ENCODE data around the gene PCDHB7. TPM values are rescaled to one million over a fixed set of nuclear protein-coding genes. Genes with fewer than 3 reads are reported as not detected.
"Not testable (repeated sequence)": the region's sequence is repeated elsewhere in the genome, so short reads cannot be mapped to it uniquely, and the experiment has no call there.

Gene PCDHB7
- total RNA-seq, 1 experiment from 2014 or later, result 0.17 TPM

DNA sequence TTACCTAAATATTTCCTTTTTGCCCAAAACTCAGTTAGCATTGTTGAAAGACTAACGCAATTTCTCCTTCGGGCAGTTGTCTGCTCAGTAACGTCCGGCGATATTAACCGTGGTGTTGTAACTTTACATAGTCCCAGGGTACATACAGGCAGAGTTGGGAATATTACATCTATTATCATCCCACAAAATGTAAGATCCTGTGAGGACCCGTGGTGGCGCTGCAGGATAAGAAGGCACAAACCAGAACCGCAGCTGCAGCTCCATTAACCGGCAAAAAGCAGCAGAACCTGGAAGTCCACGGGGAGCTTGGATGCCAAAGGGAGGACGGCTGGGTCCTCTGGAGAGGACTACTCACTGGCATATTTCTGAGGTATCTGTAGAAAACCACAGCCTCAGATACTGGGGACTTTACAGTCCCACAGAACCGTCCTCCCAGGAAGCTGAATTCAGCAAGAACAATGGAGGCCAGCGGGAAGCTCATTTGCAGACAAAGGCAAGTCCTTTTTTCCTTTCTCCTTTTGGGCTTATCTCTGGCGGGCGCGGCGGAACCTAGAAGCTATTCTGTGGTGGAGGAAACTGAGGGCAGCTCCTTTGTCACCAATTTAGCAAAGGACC, 5.2 kb downstream of the PCDHB7 start, which contains the start of gene PCDHB8:
PCDHB8 (plus strand) TSS at position 214 of the 615 bp plus-strand sequence; CDS start at position 459, 245 bp downstream.
- H3K27me3 Mint-ChIP-seq (ENCODE audit: low read depth); H3K27ac Mint-ChIP-seq; DNase-seq (ENCODE audit: low spot score); H3K4me1 Mint-ChIP-seq; POLR2A ChIA-PET; H3K4me3 Mint-ChIP-seq: not testable (repeated sequence)
- H3K9me3 Mint-ChIP-seq, result peaks cover 17% of the 10 kb centered on the region
- H3K36me3 Mint-ChIP-seq, result peaks cover 18% of the 10 kb centered on the region; the same call in 1 of the 2 replicates
- CTCF ChIA-PET, result interaction anchor here (1.0 to 2.5 kb wide), 16 partner anchors 9 to 337 kb away, joined by 3 to 16 read pairs (median 8); partner anchors contain the start of genes PCDHB10, PCDHB11, PCDHB13 and PCDHB14
- peak; percentile 82 for ATAC-seq
- TF ChIP-seq, protein P1, sequence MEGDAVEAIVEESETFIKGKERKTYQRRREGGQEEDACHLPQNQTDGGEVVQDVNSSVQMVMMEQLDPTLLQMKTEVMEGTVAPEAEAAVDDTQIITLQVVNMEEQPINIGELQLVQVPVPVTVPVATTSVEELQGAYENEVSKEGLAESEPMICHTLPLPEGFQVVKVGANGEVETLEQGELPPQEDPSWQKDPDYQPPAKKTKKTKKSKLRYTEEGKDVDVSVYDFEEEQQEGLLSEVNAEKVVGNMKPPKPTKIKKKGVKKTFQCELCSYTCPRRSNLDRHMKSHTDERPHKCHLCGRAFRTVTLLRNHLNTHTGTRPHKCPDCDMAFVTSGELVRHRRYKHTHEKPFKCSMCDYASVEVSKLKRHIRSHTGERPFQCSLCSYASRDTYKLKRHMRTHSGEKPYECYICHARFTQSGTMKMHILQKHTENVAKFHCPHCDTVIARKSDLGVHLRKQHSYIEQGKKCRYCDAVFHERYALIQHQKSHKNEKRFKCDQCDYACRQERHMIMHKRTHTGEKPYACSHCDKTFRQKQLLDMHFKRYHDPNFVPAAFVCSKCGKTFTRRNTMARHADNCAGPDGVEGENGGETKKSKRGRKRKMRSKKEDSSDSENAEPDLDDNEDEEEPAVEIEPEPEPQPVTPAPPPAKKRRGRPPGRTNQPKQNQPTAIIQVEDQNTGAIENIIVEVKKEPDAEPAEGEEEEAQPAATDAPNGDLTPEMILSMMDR (IDR thresholded peaks at IDR 0.05), result peak; percentile 26; the same call in 1 of the 2 replicates

DNA sequence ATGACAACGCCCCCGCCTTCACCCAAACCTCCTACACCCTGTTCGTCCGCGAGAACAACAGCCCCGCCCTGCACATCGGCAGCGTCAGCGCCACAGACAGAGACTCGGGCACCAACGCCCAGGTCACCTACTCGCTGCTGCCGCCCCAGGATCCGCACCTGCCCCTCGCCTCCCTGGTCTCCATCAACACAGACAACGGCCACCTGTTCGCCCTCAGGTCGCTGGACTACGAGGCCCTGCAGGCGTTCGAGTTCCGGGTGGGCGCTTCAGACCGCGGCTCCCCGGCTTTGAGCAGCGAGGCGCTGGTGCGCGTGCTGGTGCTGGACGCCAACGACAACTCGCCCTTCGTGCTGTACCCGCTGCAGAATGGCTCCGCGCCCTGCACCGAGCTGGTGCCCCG, 6.9 kb downstream of the PCDHB7 start:
- CTCF ChIA-PET; H3K27ac Mint-ChIP-seq; H3K4me3 Mint-ChIP-seq; H3K27me3 Mint-ChIP-seq (ENCODE audit: low read depth); DNase-seq (ENCODE audit: low spot score); ATAC-seq; POLR2A ChIA-PET: not testable (repeated sequence)
- peaks cover 13% of the 10 kb centered on the region for H3K4me1 Mint-ChIP-seq
- H3K36me3 Mint-ChIP-seq, result peaks cover 16% of the 10 kb centered on the region
- peaks cover 12% of the 10 kb centered on the region for H3K9me3 Mint-ChIP-seq

DNA sequence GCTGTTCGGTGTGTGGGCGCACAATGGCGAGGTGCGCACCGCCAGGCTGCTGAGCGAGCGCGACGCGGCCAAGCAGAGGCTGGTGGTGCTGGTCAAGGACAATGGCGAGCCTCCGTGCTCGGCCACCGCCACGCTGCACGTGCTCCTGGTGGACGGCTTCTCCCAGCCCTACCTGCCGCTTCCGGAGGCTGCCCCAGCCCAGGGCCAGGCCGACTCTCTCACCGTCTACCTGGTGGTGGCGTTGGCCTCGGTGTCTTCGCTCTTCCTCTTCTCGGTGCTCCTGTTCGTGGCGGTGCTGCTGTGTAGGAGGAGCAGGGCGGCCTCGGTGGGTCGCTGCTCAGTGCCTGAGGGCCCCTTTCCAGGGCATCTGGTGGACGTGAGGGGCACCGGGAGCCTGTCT, 7.4 kb downstream of the PCDHB7 start:
- TF ChIP-seq, protein P2, sequence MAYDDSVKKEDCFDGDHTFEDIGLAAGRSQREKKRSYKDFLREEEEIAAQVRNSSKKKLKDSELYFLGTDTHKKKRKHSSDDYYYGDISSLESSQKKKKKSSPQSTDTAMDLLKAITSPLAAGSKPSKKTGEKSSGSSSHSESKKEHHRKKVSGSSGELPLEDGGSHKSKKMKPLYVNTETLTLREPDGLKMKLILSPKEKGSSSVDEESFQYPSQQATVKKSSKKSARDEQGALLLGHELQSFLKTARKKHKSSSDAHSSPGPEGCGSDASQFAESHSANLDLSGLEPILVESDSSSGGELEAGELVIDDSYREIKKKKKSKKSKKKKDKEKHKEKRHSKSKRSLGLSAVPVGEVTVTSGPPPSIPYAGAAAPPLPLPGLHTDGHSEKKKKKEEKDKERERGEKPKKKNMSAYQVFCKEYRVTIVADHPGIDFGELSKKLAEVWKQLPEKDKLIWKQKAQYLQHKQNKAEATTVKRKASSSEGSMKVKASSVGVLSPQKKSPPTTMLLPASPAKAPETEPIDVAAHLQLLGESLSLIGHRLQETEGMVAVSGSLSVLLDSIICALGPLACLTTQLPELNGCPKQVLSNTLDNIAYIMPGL (CRISPR knock-in tag; IDR thresholded peaks at IDR 0.05), result peak; percentile 29; the same call in 1 of the 2 replicates
- H3K4me3 Mint-ChIP-seq; ATAC-seq; POLR2A ChIA-PET; DNase-seq (ENCODE audit: low spot score); H3K27ac Mint-ChIP-seq; CTCF ChIA-PET; H3K27me3 Mint-ChIP-seq (ENCODE audit: low read depth): not testable (repeated sequence)
- Mint-ChIP-seq H3K36me3 (peaks cover 19% of the 10 kb centered on the region), H3K4me1 (peaks cover 13% of the 10 kb centered on the region), H3K9me3 (peaks cover 15% of the 10 kb centered on the region)

DNA sequence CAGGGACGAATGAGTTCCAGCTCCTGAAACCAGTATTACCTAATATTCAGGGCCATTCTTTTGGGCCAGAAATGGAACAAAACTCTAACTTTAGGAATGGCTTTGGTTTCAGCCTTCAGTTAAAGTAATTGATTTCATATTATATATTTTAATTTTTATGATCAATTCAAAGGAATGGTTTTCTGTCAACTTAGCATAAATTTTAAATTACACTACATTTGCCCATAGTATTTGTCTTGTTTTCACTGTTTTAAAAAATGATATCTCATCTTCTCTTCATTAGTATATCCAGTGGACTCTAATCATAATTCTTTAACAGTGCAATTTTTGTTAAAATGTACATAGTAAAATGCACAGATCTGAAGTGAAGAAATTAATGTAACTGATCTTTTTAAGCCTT, 7.9 kb downstream of the PCDHB7 start:
- H3K4me3 Mint-ChIP-seq, result no peak overlapping the region
- H3K4me1 Mint-ChIP-seq, result peaks cover 13% of the 10 kb centered on the region
- ATAC-seq (no peak), DNase-seq (ENCODE audit: low spot score) (no peak)
- ChIA-PET CTCF (interaction anchor here (0.8 to 3.0 kb wide), 2 partner anchors 12 to 24 kb away, joined by 6 to 41 read pairs; partner anchors contain the start of gene PCDHB10), POLR2A (no interaction called here)
- no peaks in the 10 kb centered on the region; the same call in 1 of the 2 replicates for H3K27me3 Mint-ChIP-seq (ENCODE audit: low read depth)
- no peak for TF ChIP-seq SMAD4 (CRISPR knock-in tag; IDR thresholded peaks at IDR 0.05)
- H3K27ac Mint-ChIP-seq, result no peak overlapping the region
- H3K36me3 Mint-ChIP-seq, result peaks cover 19% of the 10 kb centered on the region
- peaks cover 15% of the 10 kb centered on the region for H3K9me3 Mint-ChIP-seq

DNA sequence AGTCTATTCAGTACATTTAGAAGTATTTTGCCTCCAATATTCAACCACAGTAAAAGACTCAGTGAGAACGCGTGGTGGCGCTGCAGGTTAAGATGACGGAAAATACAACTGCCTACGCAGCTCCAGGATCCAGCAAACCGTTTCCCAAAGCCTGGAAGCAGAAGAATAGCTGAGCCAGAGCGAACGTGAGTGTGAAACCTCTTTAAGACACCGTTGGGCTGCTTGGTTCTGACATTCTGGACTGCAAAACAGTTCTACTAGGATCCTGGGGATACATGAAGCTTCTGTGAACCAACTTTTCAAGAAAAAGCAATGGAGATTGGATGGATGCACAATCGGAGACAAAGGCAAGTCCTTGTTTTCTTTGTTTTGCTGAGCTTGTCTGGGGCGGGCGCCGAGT, 9.8 kb downstream of the PCDHB7 start, which contains the start of gene PCDHB16:
PCDHB16 (plus strand) TSS at position 140 of the 400 bp plus-strand sequence; CDS start at position 313, 173 bp downstream.
- H3K4me3 Mint-ChIP-seq, result peak within 1 kb of the TSS; percentile 68
- H3K9me3 Mint-ChIP-seq, result peaks cover 15% of the 10 kb centered on the region
- DNase-seq (ENCODE audit: low spot score) (peak; percentile 78), ATAC-seq (peak; percentile 70)
- H3K27ac Mint-ChIP-seq, result peak within 1 kb of the TSS; percentile 52; the same call in 1 of the 2 replicates
- H3K4me1 Mint-ChIP-seq, result peaks cover 16% of the 10 kb centered on the region
- peaks cover 19% of the 10 kb centered on the region for H3K36me3 Mint-ChIP-seq
- H3K27me3 Mint-ChIP-seq (ENCODE audit: low read depth), result no peaks in the 10 kb centered on the region; the same call in 1 of the 2 replicates
- ChIA-PET CTCF (interaction anchor here (0.6 to 3.0 kb wide), 59 partner anchors 8 to 455 kb away, joined by 3 to 41 read pairs (median 5); partner anchors contain the start of genes HDAC3, PCDHB10, PCDHB11 and PCDHB12), POLR2A (interaction anchor here (0.6 kb wide), 1 partner anchor 65 kb away, joined by 3 read pairs; no protein-coding TSS in a partner anchor)
- TF ChIP-seq, protein P3, sequence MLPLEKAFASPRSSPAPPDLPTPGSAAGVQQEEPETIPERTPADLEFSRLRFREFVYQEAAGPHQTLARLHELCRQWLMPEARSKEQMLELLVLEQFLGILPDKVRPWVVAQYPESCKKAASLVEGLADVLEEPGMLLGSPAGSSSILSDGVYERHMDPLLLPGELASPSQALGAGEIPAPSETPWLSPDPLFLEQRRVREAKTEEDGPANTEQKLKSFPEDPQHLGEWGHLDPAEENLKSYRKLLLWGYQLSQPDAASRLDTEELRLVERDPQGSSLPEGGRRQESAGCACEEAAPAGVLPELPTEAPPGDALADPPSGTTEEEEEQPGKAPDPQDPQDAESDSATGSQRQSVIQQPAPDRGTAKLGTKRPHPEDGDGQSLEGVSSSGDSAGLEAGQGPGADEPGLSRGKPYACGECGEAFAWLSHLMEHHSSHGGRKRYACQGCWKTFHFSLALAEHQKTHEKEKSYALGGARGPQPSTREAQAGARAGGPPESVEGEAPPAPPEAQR (CRISPR knock-in tag; IDR thresholded peaks at IDR 0.05), result no peak
- no peak for TF ChIP-seq ZNF263 (CRISPR knock-in tag; IDR thresholded peaks at IDR 0.05; ENCODE audit: low read depth)
- TF ChIP-seq, protein P4, sequence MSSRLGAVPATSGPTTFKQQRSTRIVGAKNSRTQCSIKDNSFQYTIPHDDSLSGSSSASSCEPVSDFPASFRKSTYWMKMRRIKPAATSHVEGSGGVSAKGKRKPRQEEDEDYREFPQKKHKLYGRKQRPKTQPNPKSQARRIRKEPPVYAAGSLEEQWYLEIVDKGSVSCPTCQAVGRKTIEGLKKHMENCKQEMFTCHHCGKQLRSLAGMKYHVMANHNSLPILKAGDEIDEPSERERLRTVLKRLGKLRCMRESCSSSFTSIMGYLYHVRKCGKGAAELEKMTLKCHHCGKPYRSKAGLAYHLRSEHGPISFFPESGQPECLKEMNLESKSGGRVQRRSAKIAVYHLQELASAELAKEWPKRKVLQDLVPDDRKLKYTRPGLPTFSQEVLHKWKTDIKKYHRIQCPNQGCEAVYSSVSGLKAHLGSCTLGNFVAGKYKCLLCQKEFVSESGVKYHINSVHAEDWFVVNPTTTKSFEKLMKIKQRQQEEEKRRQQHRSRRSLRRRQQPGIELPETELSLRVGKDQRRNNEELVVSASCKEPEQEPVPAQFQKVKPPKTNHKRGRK (CRISPR knock-in tag; IDR thresholded peaks at IDR 0.05; ENCODE audit: borderline replicate concordance), result no peak
- no peak for TF ChIP-seq ZNF671 (CRISPR knock-in tag; IDR thresholded peaks at IDR 0.05)
- TF ChIP-seq ESRRA (CRISPR knock-in tag; IDR thresholded peaks at IDR 0.05; ENCODE audit: borderline replicate concordance), result no peak
- TF ChIP-seq, protein P1 (IDR thresholded peaks at IDR 0.05), result peak; percentile 61
- no peak for TF ChIP-seq RORB (CRISPR knock-in tag; IDR thresholded peaks at IDR 0.05)
- TF ChIP-seq OVOL2 (CRISPR knock-in tag; IDR thresholded peaks at IDR 0.05; ENCODE audit: borderline replicate concordance), result no peak
- no peak for TF ChIP-seq IRF2 (CRISPR knock-in tag; IDR thresholded peaks at IDR 0.05; ENCODE audit: borderline replicate concordance, low read depth)
- no peak for TF ChIP-seq NFATC4 (CRISPR knock-in tag; IDR thresholded peaks at IDR 0.05)
- no peak for TF ChIP-seq RELA (CRISPR knock-in tag; IDR thresholded peaks at IDR 0.05; ENCODE audit: borderline replicate concordance)
- TF ChIP-seq, protein P5, sequence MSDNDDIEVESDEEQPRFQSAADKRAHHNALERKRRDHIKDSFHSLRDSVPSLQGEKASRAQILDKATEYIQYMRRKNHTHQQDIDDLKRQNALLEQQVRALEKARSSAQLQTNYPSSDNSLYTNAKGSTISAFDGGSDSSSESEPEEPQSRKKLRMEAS (CRISPR knock-in tag; IDR thresholded peaks at IDR 0.05), result 0 out of 2 replicates have a peak, but pooled peaks have one; percentile 16
